WTC11 (cell line): ENCODE measurements around the gene HMGB4. TPM values are rescaled to one million over a fixed set of nuclear protein-coding genes. Genes with fewer than 3 reads are reported as not detected.

Source experiments
- ATAC-seq: fragments of 200-7000 bp; cut with Tn5 transposase; 2 replicates; pipeline ENCODE4 v1.10.0; 2021; ENCODE audit warnings: mild to moderate bottlenecking, moderate library complexity
- CTCF ChIA-PET: fragments of 300-600 bp; sonication (Branson Sonifier 250); formaldehyde crosslinking; loops from one replicate; lab custom pipeline; 2021; ENCODE audit warnings: antibody characterized with exemption; lab: Charles Lee
- POLR2A ChIA-PET: fragments of 350-600 bp; sonication (Branson Sonifier 250); formaldehyde crosslinking; loops from one replicate; lab custom pipeline; 2021; ENCODE audit warnings: antibody characterized with exemption; lab: Charles Lee
- DNase-seq: peaks from one replicate; pipeline ENCODE4 v3.0.0; 2021; ENCODE audit warnings: low spot score
- H3K27ac Mint-ChIP-seq: 2 replicates; pipeline ENCODE4 v1.8.0; 2021; ENCODE audit warnings: mixed read lengths
- H3K27me3 Mint-ChIP-seq: 2 replicates; pipeline ENCODE4 v1.8.0; 2021; ENCODE audit warnings: low read depth, mild to moderate bottlenecking, moderate library complexity, mixed read lengths
- H3K36me3 Mint-ChIP-seq: 2 replicates; pipeline ENCODE4 v1.8.0; 2021; ENCODE audit warnings: mixed read lengths
- H3K4me1 Mint-ChIP-seq: 2 replicates; pipeline ENCODE4 v1.8.0; 2022; ENCODE audit warnings: mixed read lengths
- H3K4me3 Mint-ChIP-seq: 2 replicates; pipeline ENCODE4 v1.8.0; 2021; ENCODE audit warnings: mild to moderate bottlenecking, moderate library complexity, mixed read lengths
- H3K9me3 Mint-ChIP-seq: 2 replicates; pipeline ENCODE4 v1.8.0; 2021; ENCODE audit warnings: mixed read lengths
- CBFB ChIP-seq: sonication (generic); formaldehyde crosslinking; IDR thresholded peaks from 2 replicates; pipeline ENCODE4 v1.8.1; 2022; ENCODE audit warnings: mild to moderate bottlenecking, low read depth, missing genetic modification reagents
- MYBL2 ChIP-seq: sonication (generic); formaldehyde crosslinking; IDR thresholded peaks from 2 replicates; pipeline ENCODE4 v1.8.1; 2023; ENCODE audit warnings: mild to moderate bottlenecking, moderate library complexity, missing genetic modification reagents
- NR1H2 ChIP-seq: sonication (generic); formaldehyde crosslinking; IDR thresholded peaks from 2 replicates; pipeline ENCODE4 v1.9.0; 2021; ENCODE audit warnings: mild to moderate bottlenecking, moderate library complexity, missing genetic modification reagents
- NR3C1 ChIP-seq: sonication (generic); formaldehyde crosslinking; conservative IDR thresholded peaks from 2 replicates; pipeline ENCODE4 v1.8.1; 2023; ENCODE audit warnings: low read depth, mild to moderate bottlenecking, missing genetic modification reagents
- PRRX2 ChIP-seq: fragments of 250-450 bp; sonication (Bioruptor Pico); IDR thresholded peaks from 2 replicates; pipeline ENCODE4 v1.8.0; 2021; ENCODE audit warnings: mild to moderate bottlenecking
- SMAD3 ChIP-seq: sonication (generic); formaldehyde crosslinking; IDR thresholded peaks from 2 replicates; pipeline ENCODE4 v1.8.0; 2022; ENCODE audit warnings: missing genetic modification reagents, mild to moderate bottlenecking, borderline replicate concordance
- TCF7 ChIP-seq: sonication (generic); formaldehyde crosslinking; IDR thresholded peaks from 2 replicates; pipeline ENCODE4 v1.8.0; 2022; ENCODE audit warnings: mild to moderate bottlenecking, low read depth, missing genetic modification reagents, moderate library complexity
- ZNF219 ChIP-seq: sonication (generic); formaldehyde crosslinking; IDR thresholded peaks from 2 replicates; pipeline ENCODE4 v1.8.0; 2023; ENCODE audit warnings: missing genetic modification reagents, mild to moderate bottlenecking, borderline replicate concordance
- ZNF232 ChIP-seq: sonication (generic); formaldehyde crosslinking; IDR thresholded peaks from 2 replicates; pipeline ENCODE4 v1.8.0; 2022; ENCODE audit warnings: mild to moderate bottlenecking, missing genetic modification reagents
- ZNF416 ChIP-seq: fragments of 250-450 bp; sonication (Bioruptor Pico); IDR thresholded peaks from 2 replicates; pipeline ENCODE4 v1.9.0; 2021; ENCODE audit warnings: mild to moderate bottlenecking, inconsistent platforms
- ZNF423 ChIP-seq: fragments of 250-450 bp; sonication (Bioruptor Pico); IDR thresholded peaks from 2 replicates; pipeline ENCODE4 v2.1.2; 2022; ENCODE audit warnings: mild to moderate bottlenecking, moderate library complexity
- total RNA-seq: library from RNA; stranded (reverse); gene quantifications from 3 replicates; pipeline ENCODE4 v1.2.3, GENCODE V29; 2021
- TF ChIP-seq, protein P1 (sequence below): sonication (generic); formaldehyde crosslinking; IDR thresholded peaks from 2 replicates; pipeline ENCODE4 v1.8.0; 2023; ENCODE audit warnings: missing genetic modification reagents, mild to moderate bottlenecking, borderline replicate concordance
- TF ChIP-seq, protein P2 (sequence below): fragments of 250-450 bp; sonication (Bioruptor Pico); IDR thresholded peaks from 2 replicates; pipeline ENCODE4 v1.8.0; 2021; ENCODE audit warnings: mild to moderate bottlenecking
- TF ChIP-seq, protein P3 (sequence below): sonication (generic); formaldehyde crosslinking; IDR thresholded peaks from 2 replicates; pipeline ENCODE4 v1.8.1; 2022; ENCODE audit warnings: low read depth, mild to moderate bottlenecking, moderate library complexity, missing genetic modification reagents, borderline replicate concordance
- TF ChIP-seq, protein P4 (sequence below): sonication (generic); formaldehyde crosslinking; IDR thresholded peaks from 2 replicates; pipeline ENCODE4 v1.8.1; 2023; ENCODE audit warnings: mild to moderate bottlenecking, missing genetic modification reagents, moderate library complexity
- TF ChIP-seq, protein P5 (sequence below): fragments of 250-450 bp; sonication (Bioruptor Pico); IDR thresholded peaks from 2 replicates; pipeline ENCODE4 v1.9.0; 2021; ENCODE audit warnings: mild to moderate bottlenecking

Gene HMGB4
- total RNA-seq, 1 experiment from 2014 or later = not detected

DNA sequence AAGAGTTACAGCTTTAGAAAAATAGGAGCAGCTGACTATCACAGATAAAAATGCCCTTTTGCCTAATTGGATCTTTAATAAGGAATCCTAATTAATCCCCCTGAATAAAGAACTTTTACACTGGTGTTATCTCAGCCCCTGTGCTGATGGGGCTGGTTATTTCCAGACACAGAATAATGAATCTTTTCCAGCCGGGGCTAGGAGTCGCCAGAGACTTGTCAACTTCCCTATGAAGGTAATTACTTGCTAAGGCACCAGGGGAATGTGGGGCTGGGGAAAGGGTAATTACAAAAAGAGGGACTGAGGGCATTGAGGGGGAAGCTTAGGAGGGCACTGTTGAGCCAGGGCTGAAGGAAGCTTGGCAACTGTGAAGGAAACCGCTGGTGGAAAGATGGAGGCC is 34.5 kb downstream of the HMGB4 start (continued):
- TF ChIP-seq, protein P1, sequence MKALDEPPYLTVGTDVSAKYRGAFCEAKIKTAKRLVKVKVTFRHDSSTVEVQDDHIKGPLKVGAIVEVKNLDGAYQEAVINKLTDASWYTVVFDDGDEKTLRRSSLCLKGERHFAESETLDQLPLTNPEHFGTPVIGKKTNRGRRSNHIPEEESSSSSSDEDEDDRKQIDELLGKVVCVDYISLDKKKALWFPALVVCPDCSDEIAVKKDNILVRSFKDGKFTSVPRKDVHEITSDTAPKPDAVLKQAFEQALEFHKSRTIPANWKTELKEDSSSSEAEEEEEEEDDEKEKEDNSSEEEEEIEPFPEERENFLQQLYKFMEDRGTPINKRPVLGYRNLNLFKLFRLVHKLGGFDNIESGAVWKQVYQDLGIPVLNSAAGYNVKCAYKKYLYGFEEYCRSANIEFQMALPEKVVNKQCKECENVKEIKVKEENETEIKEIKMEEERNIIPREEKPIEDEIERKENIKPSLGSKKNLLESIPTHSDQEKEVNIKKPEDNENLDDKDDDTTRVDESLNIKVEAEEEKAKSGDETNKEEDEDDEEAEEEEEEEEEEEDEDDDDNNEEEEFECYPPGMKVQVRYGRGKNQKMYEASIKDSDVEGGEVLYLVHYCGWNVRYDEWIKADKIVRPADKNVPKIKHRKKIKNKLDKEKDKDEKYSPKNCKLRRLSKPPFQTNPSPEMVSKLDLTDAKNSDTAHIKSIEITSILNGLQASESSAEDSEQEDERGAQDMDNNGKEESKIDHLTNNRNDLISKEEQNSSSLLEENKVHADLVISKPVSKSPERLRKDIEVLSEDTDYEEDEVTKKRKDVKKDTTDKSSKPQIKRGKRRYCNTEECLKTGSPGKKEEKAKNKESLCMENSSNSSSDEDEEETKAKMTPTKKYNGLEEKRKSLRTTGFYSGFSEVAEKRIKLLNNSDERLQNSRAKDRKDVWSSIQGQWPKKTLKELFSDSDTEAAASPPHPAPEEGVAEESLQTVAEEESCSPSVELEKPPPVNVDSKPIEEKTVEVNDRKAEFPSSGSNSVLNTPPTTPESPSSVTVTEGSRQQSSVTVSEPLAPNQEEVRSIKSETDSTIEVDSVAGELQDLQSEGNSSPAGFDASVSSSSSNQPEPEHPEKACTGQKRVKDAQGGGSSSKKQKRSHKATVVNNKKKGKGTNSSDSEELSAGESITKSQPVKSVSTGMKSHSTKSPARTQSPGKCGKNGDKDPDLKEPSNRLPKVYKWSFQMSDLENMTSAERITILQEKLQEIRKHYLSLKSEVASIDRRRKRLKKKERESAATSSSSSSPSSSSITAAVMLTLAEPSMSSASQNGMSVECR (CRISPR knock-in tag) = no peak
- TF ChIP-seq NR3C1 (CRISPR knock-in tag) (no peak), ZNF232 (CRISPR knock-in tag) (no peak), ZNF219 (no peak), PRRX2 (no peak)
- TF ChIP-seq, protein P2, sequence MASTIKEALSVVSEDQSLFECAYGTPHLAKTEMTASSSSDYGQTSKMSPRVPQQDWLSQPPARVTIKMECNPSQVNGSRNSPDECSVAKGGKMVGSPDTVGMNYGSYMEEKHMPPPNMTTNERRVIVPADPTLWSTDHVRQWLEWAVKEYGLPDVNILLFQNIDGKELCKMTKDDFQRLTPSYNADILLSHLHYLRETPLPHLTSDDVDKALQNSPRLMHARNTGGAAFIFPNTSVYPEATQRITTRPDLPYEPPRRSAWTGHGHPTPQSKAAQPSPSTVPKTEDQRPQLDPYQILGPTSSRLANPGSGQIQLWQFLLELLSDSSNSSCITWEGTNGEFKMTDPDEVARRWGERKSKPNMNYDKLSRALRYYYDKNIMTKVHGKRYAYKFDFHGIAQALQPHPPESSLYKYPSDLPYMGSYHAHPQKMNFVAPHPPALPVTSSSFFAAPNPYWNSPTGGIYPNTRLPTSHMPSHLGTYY = no peak
- TF ChIP-seq, protein P3, sequence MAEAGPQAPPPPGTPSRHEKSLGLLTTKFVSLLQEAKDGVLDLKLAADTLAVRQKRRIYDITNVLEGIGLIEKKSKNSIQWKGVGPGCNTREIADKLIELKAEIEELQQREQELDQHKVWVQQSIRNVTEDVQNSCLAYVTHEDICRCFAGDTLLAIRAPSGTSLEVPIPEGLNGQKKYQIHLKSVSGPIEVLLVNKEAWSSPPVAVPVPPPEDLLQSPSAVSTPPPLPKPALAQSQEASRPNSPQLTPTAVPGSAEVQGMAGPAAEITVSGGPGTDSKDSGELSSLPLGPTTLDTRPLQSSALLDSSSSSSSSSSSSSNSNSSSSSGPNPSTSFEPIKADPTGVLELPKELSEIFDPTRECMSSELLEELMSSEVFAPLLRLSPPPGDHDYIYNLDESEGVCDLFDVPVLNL = no peak

DNA sequence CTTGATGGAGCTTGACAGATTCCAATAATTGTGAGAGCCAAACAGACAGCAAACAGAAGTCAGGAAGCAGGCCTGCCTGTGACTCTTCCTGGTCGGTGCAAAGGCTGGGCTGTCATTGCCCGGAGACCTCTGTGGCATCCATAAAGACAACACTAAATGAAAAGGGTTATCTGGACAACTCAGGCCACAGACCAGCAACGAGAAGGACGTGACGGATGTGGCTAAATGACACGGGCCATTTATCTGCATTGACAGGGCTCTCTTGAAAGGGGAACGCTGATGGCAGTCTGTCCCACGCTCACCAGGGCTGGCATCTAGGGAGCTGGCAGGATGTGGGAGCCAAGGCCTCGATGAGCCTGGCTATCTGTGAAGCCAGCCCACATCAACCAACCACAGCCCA is 35.0 kb downstream of the HMGB4 start:
- H3K4me1 Mint-ChIP-seq = peaks cover 6% of the 10 kb centered on the region
- CTCF ChIA-PET = no interaction called here
- no peak for ATAC-seq
- TF ChIP-seq ZNF423 (CRISPR knock-in tag) = no peak
- TF ChIP-seq MYBL2 = no peak
- TF ChIP-seq TCF7 (CRISPR knock-in tag) = no peak
- TF ChIP-seq NR1H2 (CRISPR knock-in tag) = no peak
- no peak for TF ChIP-seq SMAD3 (CRISPR knock-in tag)
- TF ChIP-seq, protein P4, sequence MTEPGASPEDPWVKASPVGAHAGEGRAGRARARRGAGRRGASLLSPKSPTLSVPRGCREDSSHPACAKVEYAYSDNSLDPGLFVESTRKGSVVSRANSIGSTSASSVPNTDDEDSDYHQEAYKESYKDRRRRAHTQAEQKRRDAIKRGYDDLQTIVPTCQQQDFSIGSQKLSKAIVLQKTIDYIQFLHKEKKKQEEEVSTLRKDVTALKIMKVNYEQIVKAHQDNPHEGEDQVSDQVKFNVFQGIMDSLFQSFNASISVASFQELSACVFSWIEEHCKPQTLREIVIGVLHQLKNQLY (CRISPR knock-in tag) = no peak
- no peak for TF ChIP-seq CBFB (CRISPR knock-in tag)
- TF ChIP-seq, all 79 proteins: peak for 0
- DNase-seq = no peak
- H3K27ac Mint-ChIP-seq = peak overlapping the region; percentile 41; the same call in 1 of the 2 replicates
- H3K4me3 Mint-ChIP-seq = no peak overlapping the region
- H3K27me3 Mint-ChIP-seq = no peaks in the 10 kb centered on the region
- no peaks in the 10 kb centered on the region for H3K9me3 Mint-ChIP-seq
- POLR2A ChIA-PET = interaction anchor here (0.9 kb wide), 1 partner anchor 115 kb away, joined by 3 read pairs; no protein-coding TSS in a partner anchor
- H3K36me3 Mint-ChIP-seq = no peaks in the 10 kb centered on the region

DNA sequence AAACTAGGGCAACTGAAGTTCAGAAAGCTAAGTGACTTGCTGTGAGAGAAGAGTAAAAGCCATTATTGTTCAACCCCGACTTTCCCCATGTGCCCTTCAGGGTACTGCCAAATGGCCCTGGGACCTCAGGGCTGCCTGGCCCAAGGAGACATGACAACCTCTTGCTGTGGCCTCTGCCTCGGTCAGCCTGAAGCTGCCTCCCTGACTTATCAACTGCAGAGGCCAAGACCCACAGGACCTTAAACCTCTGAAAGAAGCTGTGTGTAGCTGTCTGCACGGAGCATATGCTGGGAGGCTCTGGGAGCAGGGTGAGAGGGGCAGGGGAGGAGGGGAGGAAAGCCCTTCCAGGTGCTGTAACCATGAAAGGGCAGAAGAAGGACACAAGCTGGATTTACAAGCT is 35.9 kb downstream of the HMGB4 start:
- ATAC-seq = no peak
- DNase-seq = no peak
- TF ChIP-seq, protein P5, sequence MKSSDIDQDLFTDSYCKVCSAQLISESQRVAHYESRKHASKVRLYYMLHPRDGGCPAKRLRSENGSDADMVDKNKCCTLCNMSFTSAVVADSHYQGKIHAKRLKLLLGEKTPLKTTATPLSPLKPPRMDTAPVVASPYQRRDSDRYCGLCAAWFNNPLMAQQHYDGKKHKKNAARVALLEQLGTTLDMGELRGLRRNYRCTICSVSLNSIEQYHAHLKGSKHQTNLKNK (CRISPR knock-in tag) = no peak
- no peak for TF ChIP-seq ZNF416 (CRISPR knock-in tag)
- TF ChIP-seq, all 79 proteins: peak for 0
- H3K4me3 Mint-ChIP-seq = no peak overlapping the region
- ChIA-PET POLR2A (no interaction called here), CTCF (interaction anchor here (1.1 kb wide), 1 partner anchor 162 kb away, joined by 3 read pairs; no protein-coding TSS in a partner anchor)
- no peaks in the 10 kb centered on the region for H3K27me3 Mint-ChIP-seq
- no peaks in the 10 kb centered on the region for H3K9me3 Mint-ChIP-seq
- no peak overlapping the region for H3K27ac Mint-ChIP-seq
- no peaks in the 10 kb centered on the region for H3K36me3 Mint-ChIP-seq
- peaks cover 8% of the 10 kb centered on the region for H3K4me1 Mint-ChIP-seq
